ENCODE data around the gene SLC17A9.

The SLC17A9 gene

GRCh38 chr20:62969179-62969760 is 16.8 kb downstream of the SLC17A9 start:
- no peak for DNase-seq

DNA sequence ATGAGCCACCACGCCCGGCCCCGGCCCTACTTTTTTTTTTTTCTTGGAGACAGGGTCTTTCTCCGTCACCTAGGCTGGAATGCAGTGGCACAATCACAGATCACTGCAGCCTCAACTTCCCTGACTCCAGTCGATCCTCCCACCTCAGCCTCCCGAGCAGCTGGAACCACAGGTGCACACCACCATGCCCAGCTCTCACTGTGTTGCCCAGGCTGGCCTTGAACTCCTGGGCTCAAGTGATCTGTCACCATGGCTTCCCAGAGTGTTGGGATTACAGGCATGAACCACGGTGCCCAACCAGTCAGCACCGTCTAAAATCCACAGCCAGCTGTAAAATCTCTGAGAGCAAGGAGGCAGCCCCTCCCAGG is 17.4 kb downstream of the SLC17A9 start:
- DNase-seq, result no peak

- DNase-seq, result no peak
These were observed 18.1 kb downstream of the SLC17A9 start for GRCh38 chr20:62970307-62971210.

DNA sequence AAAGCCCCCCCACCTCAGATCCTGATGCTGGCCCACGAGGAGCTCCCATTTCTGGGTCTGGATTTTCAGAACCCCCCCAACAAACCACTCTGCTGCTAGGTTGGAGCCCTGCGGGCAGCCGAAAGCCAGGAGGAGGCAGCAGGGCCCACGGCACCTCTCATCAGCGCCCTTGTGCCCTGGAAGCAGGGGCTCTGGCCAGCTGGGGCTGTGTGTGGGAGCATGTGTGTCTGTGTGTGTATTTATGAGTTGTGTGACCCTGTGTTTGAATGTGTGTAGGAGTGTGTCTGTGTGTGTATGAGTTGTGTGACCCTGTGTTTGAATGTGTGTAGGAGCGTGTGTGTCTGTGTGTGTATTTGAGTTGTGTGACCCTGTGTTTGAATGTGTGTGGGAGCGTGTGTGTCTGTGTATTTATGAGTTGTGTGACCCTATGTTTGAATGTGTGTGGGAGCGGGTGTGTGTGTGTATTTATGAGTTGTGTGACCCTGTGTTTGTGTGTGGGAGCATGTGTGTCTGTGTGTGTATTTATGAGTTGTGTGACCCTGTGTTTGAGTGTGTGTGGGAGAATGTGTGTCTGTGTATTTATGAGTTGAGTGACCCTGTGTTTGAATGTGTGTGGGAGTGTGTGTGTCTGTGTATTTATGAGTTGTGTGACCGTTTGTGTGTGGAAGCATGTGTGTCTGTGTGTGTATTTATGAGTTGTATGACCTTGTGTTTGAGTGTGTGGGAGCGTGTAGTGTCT is 18.9 kb downstream of the SLC17A9 start:
- no peak for DNase-seq

- peak; percentile 69 for DNase-seq
These were observed 19.7 kb downstream of the SLC17A9 start for GRCh38 chr20:62971950-62972844.

DNA sequence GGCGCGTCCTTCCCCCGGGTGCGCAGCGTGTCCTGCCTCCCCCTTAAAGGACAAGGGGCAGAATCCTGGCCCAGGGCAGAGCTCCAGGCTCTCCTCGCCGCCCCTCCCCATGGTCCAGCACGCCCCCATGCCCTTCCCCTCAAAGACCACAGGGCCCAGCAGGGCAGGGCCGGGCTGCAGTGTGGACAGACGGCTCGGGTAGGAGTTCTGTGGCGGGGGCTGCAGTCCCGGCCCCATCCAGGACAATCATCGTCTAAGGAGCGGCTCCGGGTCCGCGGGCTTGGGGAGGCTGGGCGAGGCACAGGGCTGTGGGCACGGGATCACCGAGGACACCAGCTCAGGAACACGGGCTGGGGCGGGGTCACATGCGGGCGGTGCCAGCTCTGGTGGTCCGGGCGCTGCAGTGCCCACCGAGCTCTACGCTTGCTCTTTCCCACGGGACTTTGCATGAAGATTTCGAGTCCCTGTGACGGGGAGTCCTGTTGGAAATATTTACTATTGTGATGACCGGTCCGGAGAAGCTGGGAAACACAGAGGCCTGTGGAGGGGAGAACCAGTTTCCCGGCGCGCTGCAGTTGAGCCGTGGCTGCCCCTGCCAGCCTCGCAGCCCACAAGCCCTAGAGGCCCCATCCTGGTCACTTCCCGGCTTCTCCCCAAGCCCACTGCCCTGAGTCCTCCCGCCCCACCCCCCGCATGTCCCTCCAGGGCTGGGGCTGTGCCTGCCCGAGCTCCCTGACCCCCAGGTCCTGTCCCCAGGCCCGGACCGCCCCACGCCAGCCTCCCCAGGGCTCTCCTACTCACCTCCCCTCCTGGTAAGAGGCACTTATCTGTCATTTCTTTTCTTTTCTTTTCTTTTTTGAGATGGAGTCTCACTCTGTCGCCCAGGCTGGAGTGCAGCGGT is 20.6 kb downstream of the SLC17A9 start:
- DNase-seq, result no peak

DNA sequence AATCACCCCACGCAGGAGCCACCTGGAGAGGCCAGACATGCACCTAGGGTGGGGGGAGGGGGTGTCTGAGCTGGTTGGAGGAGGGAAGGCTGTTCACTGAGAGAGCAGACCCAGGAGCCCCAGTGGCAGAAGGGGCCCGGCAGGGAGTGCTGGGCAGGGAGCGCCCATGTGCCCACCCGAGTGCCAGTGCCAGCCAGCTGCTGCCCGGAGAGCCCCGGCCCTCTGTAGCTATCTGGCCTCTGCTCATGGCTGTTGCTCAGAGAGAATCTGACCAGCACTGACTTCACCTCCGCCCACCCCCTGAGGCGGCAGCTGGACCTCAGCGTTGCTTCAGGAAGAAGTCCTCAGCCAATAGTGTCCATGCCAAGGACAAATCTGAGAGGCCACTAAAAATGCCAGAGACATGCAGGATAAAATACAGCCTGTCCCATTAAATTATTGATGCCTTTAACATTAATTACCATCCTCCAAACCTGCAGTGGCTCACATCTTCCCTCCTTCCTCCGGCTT is 22.8 kb downstream of the SLC17A9 start:
- DNase-seq, result no peak

DNA sequence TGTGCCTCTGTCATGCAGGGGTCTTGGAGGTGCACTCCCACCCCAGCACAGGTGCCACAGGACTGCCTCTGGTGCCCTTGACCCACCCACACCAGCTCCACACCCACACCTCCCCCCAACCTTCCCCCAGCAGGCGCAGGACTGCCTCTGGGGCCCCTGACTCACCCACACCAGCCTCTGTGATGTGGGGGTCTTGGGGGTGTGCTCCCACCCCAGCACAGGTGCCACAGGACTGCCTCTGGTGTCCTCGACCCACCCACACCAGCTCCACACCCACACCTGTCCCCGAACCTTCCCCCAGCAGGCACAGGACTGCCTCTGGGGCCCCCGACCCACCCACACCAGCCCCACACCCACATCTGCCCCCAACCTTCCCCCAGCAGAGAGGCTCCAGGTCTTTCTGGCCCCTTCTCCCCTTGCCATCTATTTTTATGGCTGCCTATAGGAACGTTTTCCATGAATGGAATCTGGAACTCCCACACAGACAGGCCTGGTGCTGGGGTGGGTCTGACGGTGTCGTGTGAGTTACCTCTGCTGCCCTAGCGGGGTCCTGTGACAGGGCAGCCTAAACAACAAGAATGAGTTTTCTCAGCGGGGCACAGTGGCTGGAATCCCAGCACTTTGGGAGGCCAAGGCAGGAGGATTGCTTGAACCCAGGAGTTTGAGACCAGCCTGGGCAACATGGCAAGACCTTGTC is 23.5 kb downstream of the SLC17A9 start:
- DNase-seq, result no peak

- no peak for DNase-seq
These were observed 24.4 kb downstream of the SLC17A9 start for GRCh38 chr20:62976886-62977285.

DNA sequence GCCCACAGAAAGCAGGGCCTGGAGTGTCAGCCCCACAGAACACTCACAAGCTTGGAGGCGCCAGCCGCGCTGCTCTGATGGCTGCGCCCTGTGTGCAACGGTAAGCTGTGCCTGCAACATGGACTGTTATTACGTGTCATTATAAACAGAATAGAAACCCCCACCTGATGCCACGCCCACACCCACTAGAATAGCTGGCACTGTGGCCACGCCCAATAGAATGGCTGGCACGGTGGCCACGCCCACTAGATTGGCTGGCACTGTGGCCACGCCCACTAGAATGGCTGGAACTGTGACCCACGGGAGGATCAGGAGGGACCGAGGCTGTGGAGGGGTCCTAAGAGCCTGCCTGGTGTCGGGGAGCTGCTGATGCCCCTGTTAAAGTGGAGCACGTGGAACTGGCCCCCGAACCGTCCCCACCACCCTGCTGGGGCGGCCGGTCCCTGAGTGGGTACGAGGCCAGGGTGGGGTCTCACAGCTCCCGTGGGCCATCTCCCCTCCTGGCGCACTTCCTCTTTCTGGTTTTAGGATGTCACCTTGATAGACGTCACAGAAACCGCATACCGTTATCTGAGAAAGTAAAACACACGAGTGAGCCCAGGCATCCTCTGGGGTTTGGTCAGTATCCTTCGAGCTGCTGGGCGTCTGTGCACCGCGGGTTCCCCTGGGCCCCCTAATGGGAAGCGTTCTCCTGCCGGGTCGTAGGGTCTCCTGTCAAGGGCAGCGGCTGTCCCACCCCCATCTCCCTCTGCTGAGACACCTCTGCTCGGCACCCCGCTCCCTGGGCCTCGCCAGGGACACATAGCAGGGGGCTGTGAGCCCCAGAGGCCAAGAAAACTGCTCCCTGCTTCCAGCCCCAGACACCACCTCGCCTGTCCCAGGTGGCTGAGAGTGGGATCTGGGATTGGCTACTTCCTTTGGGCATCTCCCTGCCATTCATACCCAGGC is 25.4 kb downstream of the SLC17A9 start:
- DNase-seq, result no peak

GRCh38 chr20:62978561-62978943 is 26.0 kb downstream of the SLC17A9 start:
- DNase-seq, result no peak

GRCh38 chr20:62979310-62979709 is 26.8 kb downstream of the SLC17A9 start:
- DNase-seq, result no peak

DNA sequence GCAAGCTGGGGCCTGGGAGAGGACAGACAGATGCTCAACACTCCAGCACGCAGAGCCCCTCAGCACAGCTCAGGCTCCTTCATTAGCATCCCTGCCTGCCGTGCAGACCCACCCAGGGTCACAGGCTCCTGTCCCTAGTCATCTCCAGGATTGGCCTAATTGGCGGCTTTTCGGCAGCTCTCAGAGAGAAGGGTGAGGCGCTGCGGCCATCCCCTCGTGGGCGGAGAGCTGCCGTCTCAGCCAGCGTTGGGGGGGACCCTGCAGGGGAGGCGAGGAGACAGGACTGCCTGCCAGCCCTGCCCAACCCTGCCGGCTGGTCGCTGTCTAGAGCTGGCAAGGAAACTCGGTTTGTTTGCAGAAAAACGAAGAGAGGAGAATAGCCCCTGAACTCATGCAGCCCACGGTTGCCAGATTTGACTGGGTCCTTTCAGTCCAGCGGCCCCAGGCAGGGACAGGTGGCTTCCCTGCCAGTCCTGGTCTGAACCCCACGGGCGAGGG is 27.4 kb downstream of the SLC17A9 start:
- DNase-seq, result no peak

- no peak for DNase-seq
These were observed 28.0 kb downstream of the SLC17A9 start for GRCh38 chr20:62980380-62980960.

DNA sequence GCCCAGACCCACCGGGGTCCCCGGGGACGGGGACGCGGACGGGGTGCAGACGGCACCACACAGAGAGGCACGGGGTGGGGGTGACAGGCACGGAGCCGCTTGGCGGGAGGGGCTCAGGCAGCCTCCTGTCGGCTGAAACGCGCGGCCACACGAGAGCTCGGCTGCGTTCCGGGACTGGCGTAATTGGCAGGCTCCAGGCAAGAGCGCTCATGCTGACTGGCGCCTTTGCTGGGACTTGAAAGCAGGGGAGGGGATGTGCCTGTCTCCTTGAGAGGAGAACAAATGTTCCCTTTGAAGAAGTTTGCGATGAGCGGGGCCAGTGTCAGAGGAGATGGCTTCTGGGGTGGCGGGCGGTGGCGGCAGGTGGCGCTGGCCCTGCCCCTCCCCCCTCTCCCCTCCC is 28.5 kb downstream of the SLC17A9 start:
- DNase-seq, result no peak

GRCh38 chr20:62982124-62983075 is 29.9 kb downstream of the SLC17A9 start:
- DNase-seq, result no peak

DNA sequence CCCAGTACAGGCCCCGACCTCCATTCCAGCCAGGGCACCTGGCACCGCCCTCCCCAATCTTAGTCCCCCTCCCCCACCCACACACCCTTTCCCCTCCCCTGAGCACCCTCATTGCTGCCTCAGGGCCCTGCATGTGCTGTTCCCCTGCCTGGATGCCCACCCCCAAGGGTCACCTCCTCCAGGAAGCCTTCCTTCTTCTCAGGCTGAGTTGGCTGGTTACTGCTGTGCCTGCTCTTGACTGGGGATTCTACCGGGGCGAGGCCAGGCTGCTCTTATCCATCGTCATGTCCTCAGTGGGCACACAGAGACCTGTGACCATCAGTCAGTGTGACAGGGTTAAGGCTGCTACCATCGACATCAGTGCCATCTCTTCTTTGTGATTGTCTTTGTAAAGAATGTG is 30.7 kb downstream of the SLC17A9 start:
- no peak for DNase-seq
